Measurements from ENCODE around the gene KIF21B.

The KIF21B gene

DNA sequence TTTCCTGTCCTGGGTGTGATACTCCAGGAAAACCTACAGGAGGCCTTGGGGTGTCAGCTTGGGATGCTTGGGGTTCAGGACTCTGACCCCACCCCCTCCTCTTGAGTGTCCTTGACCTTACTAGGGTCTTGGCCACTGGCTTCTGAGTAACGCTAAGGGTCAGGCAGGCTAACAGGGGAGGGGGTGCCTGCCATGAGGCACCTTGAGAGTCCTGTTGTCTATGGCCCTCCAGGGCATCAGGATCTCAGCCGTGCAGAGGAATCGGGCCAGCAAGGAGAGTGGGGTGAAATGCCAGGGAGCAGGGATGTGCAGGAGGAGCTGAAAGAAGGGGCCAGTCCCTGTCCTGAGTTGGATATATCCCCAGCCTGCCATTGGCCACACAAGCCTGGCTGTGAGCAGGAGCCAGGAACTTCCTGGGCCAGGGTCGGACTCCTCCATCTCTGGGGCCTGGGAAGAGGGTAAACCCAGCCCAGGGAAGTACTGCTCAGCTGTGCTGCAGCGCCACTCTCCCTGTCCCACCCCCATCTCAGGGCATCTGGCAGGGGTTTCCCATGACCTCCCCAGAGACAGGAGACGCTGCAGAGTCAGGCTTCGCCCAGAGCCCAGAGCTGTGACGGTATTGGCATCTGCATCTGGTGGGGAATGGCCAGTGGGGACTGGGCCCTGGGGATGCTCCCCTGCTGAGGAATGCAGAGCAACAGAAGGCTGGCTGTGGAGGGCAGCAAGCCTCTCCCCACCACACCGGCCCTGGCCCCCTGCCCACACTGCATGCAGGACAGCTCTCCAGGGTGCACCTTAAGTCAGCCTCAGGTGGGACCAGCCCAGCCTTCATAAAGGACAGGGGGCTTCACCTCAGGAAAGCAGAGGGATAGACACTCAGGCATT, 6.3 kb downstream of the KIF21B start:
- peaks cover 91% of the 10 kb centered on the region for H3K4me1 ChIP-seq (ENCODE audit: low read length)

DNA sequence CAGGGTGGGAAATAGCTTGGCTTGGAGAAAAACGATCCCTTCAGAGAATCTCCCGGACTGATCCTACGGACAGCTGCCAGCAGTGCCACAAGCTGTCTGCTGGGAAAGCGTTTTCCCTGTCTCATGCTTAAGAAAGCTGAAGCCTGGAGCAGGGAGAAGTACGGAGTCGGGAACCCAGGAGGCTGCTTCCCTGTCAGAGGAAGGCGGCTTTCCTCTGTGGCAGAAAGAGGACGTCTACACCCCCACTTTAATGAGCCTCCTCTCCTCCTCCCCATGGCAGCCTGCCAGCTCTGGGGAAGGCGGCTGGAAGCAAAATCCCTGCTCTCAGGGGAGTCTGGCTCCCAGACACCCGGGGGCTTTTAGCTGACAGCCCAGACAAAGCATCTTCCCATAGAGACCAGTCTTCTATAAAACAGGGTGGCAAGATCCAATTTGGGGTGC, 7.3 kb downstream of the KIF21B start:
- Histone ChIP-seq H3K79me2 (ENCODE audit: low read length) (peaks cover 99% of the 10 kb centered on the region), H3K4me2 (ENCODE audit: low read length) (peak overlapping the region; percentile 99), H3K9ac (ENCODE audit: low read length) (peak overlapping the region; percentile 4; the same call in 1 of the 2 replicates)

More for the DNA sequence above, 6.3 kb downstream of the KIF21B start:
- Histone ChIP-seq H3K27me3 (ENCODE audit: low read depth, low read length) (no peaks in the 10 kb centered on the region), H3K36me3 (replicated peaks; ENCODE audit: low read depth, low read length) (peaks cover 26% of the 10 kb centered on the region), H3K27ac (ENCODE audit: low read length) (peak overlapping the region; percentile 26), H3K9me3 (ENCODE audit: insufficient read depth, low read length) (no peaks in the 10 kb centered on the region), H3K79me2 (ENCODE audit: low read length) (peaks cover 99% of the 10 kb centered on the region), H4K20me1 (ENCODE audit: insufficient read depth, low read length) (peaks cover 64% of the 10 kb centered on the region), H3K4me2 (ENCODE audit: low read length) (peak overlapping the region; percentile 99), H3K4me3 (ENCODE audit: low read length) (peak overlapping the region; percentile 49), H3K9ac (ENCODE audit: low read length) (peak overlapping the region; percentile 53), H2AFZ (ENCODE audit: low read depth, low read length) (no peak overlapping the region)
- TF ChIP-seq, protein P1, sequence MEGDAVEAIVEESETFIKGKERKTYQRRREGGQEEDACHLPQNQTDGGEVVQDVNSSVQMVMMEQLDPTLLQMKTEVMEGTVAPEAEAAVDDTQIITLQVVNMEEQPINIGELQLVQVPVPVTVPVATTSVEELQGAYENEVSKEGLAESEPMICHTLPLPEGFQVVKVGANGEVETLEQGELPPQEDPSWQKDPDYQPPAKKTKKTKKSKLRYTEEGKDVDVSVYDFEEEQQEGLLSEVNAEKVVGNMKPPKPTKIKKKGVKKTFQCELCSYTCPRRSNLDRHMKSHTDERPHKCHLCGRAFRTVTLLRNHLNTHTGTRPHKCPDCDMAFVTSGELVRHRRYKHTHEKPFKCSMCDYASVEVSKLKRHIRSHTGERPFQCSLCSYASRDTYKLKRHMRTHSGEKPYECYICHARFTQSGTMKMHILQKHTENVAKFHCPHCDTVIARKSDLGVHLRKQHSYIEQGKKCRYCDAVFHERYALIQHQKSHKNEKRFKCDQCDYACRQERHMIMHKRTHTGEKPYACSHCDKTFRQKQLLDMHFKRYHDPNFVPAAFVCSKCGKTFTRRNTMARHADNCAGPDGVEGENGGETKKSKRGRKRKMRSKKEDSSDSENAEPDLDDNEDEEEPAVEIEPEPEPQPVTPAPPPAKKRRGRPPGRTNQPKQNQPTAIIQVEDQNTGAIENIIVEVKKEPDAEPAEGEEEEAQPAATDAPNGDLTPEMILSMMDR (IDR thresholded peaks at IDR 0.05; ENCODE audit: low read depth, low read length) = peak; percentile 25; the same call in 1 of the 2 replicates
- TF ChIP-seq EZH2phosphoT487 (IDR thresholded peaks at IDR 0.05; ENCODE audit: low read depth) = no peak

DNA sequence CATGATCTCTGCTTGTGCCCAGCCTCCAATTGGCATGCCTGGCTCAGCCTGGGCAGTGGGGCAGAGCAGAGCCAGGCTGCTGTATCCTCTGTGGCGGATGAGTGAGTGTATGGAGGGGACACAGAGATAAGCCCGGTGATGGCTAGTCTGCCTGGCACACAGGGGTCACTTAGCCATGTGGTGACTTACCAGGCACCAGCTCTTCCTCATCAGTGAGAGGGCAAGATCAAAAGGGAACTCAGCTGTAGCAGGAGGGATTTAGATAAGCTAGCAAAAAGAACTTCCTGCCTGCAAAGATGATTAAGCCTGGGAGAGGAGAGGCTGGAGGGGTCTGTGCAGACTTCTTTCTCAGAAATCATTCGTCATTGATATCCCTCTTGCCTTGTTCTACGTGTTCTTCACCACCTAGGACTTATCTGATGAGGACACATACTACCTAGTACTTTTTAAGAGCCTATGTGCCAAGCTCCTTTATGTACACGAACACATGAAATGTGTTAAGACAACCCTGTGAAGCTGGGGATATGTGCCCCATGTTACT, 7.9 kb downstream of the KIF21B start:
- Histone ChIP-seq H2AFZ (ENCODE audit: low read depth, low read length) (no peak overlapping the region), H3K9me3 (ENCODE audit: insufficient read depth, low read length) (no peaks in the 10 kb centered on the region), H3K4me3 (ENCODE audit: low read length) (peak overlapping the region; percentile 45), H3K4me1 (ENCODE audit: low read length) (peaks cover 75% of the 10 kb centered on the region), H3K36me3 (replicated peaks; ENCODE audit: low read depth, low read length) (peaks cover 36% of the 10 kb centered on the region), H3K27me3 (ENCODE audit: low read depth, low read length) (no peaks in the 10 kb centered on the region), H3K9ac (ENCODE audit: low read length) (peak overlapping the region; percentile 40; the same call in 1 of the 2 replicates), H3K27ac (ENCODE audit: low read length) (peak overlapping the region; percentile 56), H3K4me2 (ENCODE audit: low read length) (peak overlapping the region; percentile 99), H4K20me1 (ENCODE audit: insufficient read depth, low read length) (peaks cover 80% of the 10 kb centered on the region), H3K79me2 (ENCODE audit: low read length) (peaks cover 99% of the 10 kb centered on the region)
- TF ChIP-seq, protein P1 (IDR thresholded peaks at IDR 0.05; ENCODE audit: low read depth, low read length) = no peak
- no peak for TF ChIP-seq EZH2phosphoT487 (IDR thresholded peaks at IDR 0.05; ENCODE audit: low read depth)

More for the DNA sequence above, 7.3 kb downstream of the KIF21B start:
- H4K20me1 ChIP-seq (ENCODE audit: insufficient read depth, low read length) = peaks cover 74% of the 10 kb centered on the region
- peaks cover 81% of the 10 kb centered on the region for H3K4me1 ChIP-seq (ENCODE audit: low read length)
- no peak overlapping the region for H3K4me3 ChIP-seq (ENCODE audit: low read length)
- H3K27ac ChIP-seq (ENCODE audit: low read length) = 0 out of 2 replicates have a peak overlapping the region, but pooled peaks have one; percentile 56
- no peaks in the 10 kb centered on the region for H3K9me3 ChIP-seq (ENCODE audit: insufficient read depth, low read length)
- H3K27me3 ChIP-seq (ENCODE audit: low read depth, low read length) = no peaks in the 10 kb centered on the region
- H2AFZ ChIP-seq (ENCODE audit: low read depth, low read length) = no peak overlapping the region
- TF ChIP-seq, protein P1 (IDR thresholded peaks at IDR 0.05; ENCODE audit: low read depth, low read length) = no peak
- TF ChIP-seq EZH2phosphoT487 (IDR thresholded peaks at IDR 0.05; ENCODE audit: low read depth) = no peak
- H3K36me3 ChIP-seq (replicated peaks; ENCODE audit: low read depth, low read length) = peaks cover 34% of the 10 kb centered on the region

DNA sequence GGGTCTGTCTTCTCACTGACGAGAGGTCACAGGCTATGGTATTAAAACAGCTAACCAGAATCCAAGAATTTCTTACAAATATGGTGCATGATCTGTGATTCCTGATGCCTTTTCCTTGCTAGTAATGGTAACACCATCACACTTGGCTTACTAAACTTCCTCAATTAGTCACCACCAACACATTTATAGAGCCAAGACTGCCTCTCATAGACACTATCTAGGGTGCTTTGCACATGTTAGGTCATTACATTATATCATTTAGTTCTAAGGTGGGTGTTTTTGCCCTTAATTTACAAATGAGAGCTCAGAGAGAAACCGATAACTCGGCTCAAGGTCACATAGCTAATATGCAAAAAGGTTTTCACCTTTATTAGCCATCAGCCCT, 8.7 kb downstream of the KIF21B start:
- Histone ChIP-seq H3K9me3 (ENCODE audit: insufficient read depth, low read length) (no peaks in the 10 kb centered on the region), H2AFZ (ENCODE audit: low read depth, low read length) (no peak overlapping the region), H3K4me3 (ENCODE audit: low read length) (peak overlapping the region; percentile 45), H3K27me3 (ENCODE audit: low read depth, low read length) (no peaks in the 10 kb centered on the region), H3K4me1 (ENCODE audit: low read length) (peaks cover 67% of the 10 kb centered on the region), H4K20me1 (ENCODE audit: insufficient read depth, low read length) (peaks cover 88% of the 10 kb centered on the region), H3K27ac (ENCODE audit: low read length) (peak overlapping the region; percentile 56), H3K9ac (ENCODE audit: low read length) (peak overlapping the region; percentile 40; the same call in 1 of the 2 replicates), H3K4me2 (ENCODE audit: low read length) (peak overlapping the region; percentile 99), H3K36me3 (replicated peaks; ENCODE audit: low read depth, low read length) (peaks cover 36% of the 10 kb centered on the region), H3K79me2 (ENCODE audit: low read length) (peaks cover 99% of the 10 kb centered on the region)
- TF ChIP-seq, protein P1 (IDR thresholded peaks at IDR 0.05; ENCODE audit: low read depth, low read length) = no peak
- no peak for TF ChIP-seq EZH2phosphoT487 (IDR thresholded peaks at IDR 0.05; ENCODE audit: low read depth)

All from OCI-LY3 (cell line).